GM20431 (cell line): ENCODE results near the gene ZDHHC8.

Experiments
- in situ Hi-C: fragments of 300-500 bp; cut with MseI, MboI; formaldehyde crosslinking; loops from one replicate; pipeline ENCODE4 v1.15.0; 2020; ENCODE audit warnings: low sequenced_read_pairs; ENCODE audit not compliant: unreplicated experiment

Gene ZDHHC8

GRCh38 chr22:20173772-20174171 is 42.2 kb downstream of the ZDHHC8 start:
- in situ Hi-C loops, result no loop called here

GRCh38 chr22:20174785-20175596 is 43.4 kb downstream of the ZDHHC8 start:
- in situ Hi-C loops, result no loop called here

GRCh38 chr22:20175597-20175900 is 43.9 kb downstream of the ZDHHC8 start:
- in situ Hi-C loops, result no loop called here

GRCh38 chr22:20176421-20177085 is 44.9 kb downstream of the ZDHHC8 start:
- in situ Hi-C loops, result no loop called here

GRCh38 chr22:20177217-20177911 is 45.8 kb downstream of the ZDHHC8 start:
- in situ Hi-C loops, result no loop called here

- in situ Hi-C loops, result no loop called here
These were observed 46.7 kb downstream of the ZDHHC8 start for GRCh38 chr22:20178075-20178914.

GRCh38 chr22:20178915-20179227 is 47.3 kb downstream of the ZDHHC8 start:
- in situ Hi-C loops, result no loop called here

- in situ Hi-C loops, result no loop called here
These were observed 48.0 kb downstream of the ZDHHC8 start for GRCh38 chr22:20179455-20180244.

GRCh38 chr22:20180245-20180630 is 48.6 kb downstream of the ZDHHC8 start:
- in situ Hi-C loops, result no loop called here

GRCh38 chr22:20180640-20181039 is 49.0 kb downstream of the ZDHHC8 start:
- in situ Hi-C loops, result no loop called here

- in situ Hi-C loops, result no loop called here
These were observed 49.7 kb downstream of the ZDHHC8 start for GRCh38 chr22:20181194-20181883.

GRCh38 chr22:20181884-20182236 is 50.3 kb downstream of the ZDHHC8 start:
- in situ Hi-C loops, result no loop called here

- in situ Hi-C loops, result no loop called here
These were observed 50.8 kb downstream of the ZDHHC8 start for GRCh38 chr22:20182365-20182764.

GRCh38 chr22:20183101-20183500 is 51.5 kb downstream of the ZDHHC8 start:
- in situ Hi-C loops, result no loop called here

GRCh38 chr22:20183823-20184222 is 52.2 kb downstream of the ZDHHC8 start:
- in situ Hi-C loops, result no loop called here

- in situ Hi-C loops, result no loop called here
These were observed 53.0 kb downstream of the ZDHHC8 start for GRCh38 chr22:20184501-20185165.

- in situ Hi-C loops, result no loop called here
These were observed 54.1 kb downstream of the ZDHHC8 start for GRCh38 chr22:20185750-20186149.

- in situ Hi-C loops, result no loop called here
These were observed 54.7 kb downstream of the ZDHHC8 start for GRCh38 chr22:20186183-20186870.
